ENCODE data around the gene HOMER1. TPM values are rescaled to one million over a fixed set of nuclear protein-coding genes. Genes with fewer than 3 reads are reported as not detected.

HOMER1 gene
- total RNA-seq, 1 donor: 6.8 TPM

GRCh38 chr5:79507251-79508205 lies 6.4 kb downstream of the HOMER1 start:
- TF ChIP-seq CTCF (IDR thresholded peaks at IDR 0.05; ENCODE audit: insufficient read depth, low read length): no peak
- H3K4me3 ChIP-seq (ENCODE audit: low read depth, low read length): no peak overlapping the region
- no peak for DNase-seq (ENCODE audit: low read depth)

- no peak for TF ChIP-seq CTCF (IDR thresholded peaks at IDR 0.05; ENCODE audit: insufficient read depth, low read length)
- H3K4me3 ChIP-seq (ENCODE audit: low read depth, low read length): no peak overlapping the region
Observed at GRCh38 chr5:79505138-79505537, 8.8 kb downstream of the HOMER1 start.

GRCh38 chr5:79503794-79504495 lies 10.0 kb downstream of the HOMER1 start:
- DNase-seq (ENCODE audit: low read depth): no peak
- no peak for TF ChIP-seq CTCF (IDR thresholded peaks at IDR 0.05; ENCODE audit: insufficient read depth, low read length)

More at GRCh38 chr5:79505138-79505537, 8.8 kb downstream of the HOMER1 start:
- DNase-seq (ENCODE audit: low read depth): no peak

GRCh38 chr5:79499640-79500273 lies 14.2 kb downstream of the HOMER1 start:
- no peak for DNase-seq (ENCODE audit: low read depth)
- H3K4me3 ChIP-seq (ENCODE audit: low read depth, low read length): no peak overlapping the region
- TF ChIP-seq CTCF (IDR thresholded peaks at IDR 0.05; ENCODE audit: insufficient read depth, low read length): no peak

More at GRCh38 chr5:79503794-79504495, 10.0 kb downstream of the HOMER1 start:
- H3K4me3 ChIP-seq (ENCODE audit: low read depth, low read length): no peak overlapping the region

- no peak for DNase-seq (ENCODE audit: low read depth)
Observed at GRCh38 chr5:79495311-79495710, 18.6 kb downstream of the HOMER1 start.

More at GRCh38 chr5:79495311-79495710, 18.6 kb downstream of the HOMER1 start:
- H3K4me3 ChIP-seq (ENCODE audit: low read depth, low read length): no peak overlapping the region
- no peak for TF ChIP-seq CTCF (IDR thresholded peaks at IDR 0.05; ENCODE audit: insufficient read depth, low read length)

Measured in fibroblast of the aortic adventitia (primary cell).